Erythroblast (primary cell): Measurements from ENCODE around the gene KITLG.
"Not testable (repeated sequence)": the region's sequence is repeated elsewhere in the genome, so short reads cannot be mapped to it uniquely, and the experiment has no call there.

Experiments used
- DNase-seq, 2 experiments: peaks; one replicate each; lab custom pipeline; 2025; lab: John Stamatoyannopoulos, UW
- GATA1 ChIP-seq: IDR thresholded peaks from 2 replicates; pipeline ENCODE4 v1.6.1; 2011; ENCODE audit warnings: low read depth, mild to moderate bottlenecking, control low read depth, low read length, moderate library complexity
- POLR2A ChIP-seq: IDR thresholded peaks from 2 replicates; pipeline ENCODE4 v1.6.1; 2011; ENCODE audit warnings: mild to moderate bottlenecking, low read length

KITLG gene

GRCh38 chr12:88468581-88468980 is 111.7 kb downstream of the KITLG start:
- no peak for DNase-seq
- TF ChIP-seq POLR2A: no peak
- no peak for TF ChIP-seq GATA1

DNA sequence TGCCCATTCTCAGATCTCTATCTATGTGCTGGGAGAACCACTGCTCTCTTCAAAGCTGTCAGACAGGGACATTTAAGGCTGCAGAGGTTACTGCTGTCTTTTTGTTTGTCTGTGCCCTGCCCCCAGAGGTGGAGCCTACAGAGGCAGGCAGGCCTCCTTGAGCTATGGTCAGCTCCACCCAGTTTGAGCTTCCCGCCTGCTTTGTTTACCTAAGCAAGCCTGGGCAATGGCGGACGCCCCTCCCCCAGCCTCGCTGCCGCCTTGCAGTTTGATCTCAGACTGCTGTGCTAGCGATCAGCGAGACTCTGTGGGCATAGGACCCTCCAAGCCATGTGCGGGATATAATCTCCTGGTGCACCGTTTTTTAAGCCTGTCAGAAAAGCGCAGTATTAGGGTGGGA is 113.6 kb downstream of the KITLG start:
- not testable (repeated sequence) for DNase-seq

DNA sequence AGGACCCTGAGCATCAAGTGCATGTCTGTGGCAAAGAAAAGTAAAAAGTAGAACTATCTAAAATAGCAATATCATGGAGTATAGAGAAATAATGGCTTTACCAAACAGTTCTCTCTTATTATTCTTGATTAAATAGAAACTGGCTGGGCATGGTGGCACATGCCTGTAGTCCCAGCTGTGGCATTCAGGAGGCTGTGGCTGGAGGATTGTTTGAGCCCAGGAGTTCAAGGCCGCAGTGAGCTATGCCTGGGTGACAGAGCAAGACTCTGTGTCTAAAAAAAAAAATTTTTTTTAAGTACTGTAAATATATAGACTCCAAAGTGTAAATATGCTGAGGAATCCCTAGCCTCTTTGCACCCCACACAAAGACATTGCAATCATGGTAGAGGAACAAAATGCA is 121.9 kb downstream of the KITLG start:
- DNase-seq: no peak
- no peak for TF ChIP-seq GATA1
- no peak for TF ChIP-seq POLR2A

DNA sequence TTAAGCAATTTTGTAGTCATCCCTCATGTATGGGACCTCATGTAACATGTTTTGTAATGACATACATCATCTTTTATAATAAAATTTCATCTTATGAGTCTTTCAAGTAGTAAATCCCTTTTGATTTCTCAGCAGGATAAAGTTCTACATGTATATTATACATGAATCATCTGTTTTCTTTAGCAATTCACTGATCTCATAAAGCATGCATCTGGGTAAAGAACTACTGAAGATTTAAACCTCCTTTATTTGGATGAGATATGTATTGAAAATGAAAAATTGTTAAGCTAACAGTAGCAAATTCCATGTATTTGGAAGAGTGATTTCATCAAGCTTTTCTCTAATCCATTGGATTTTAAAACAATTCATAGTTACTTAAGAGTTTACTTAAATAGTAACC is 126.9 kb downstream of the KITLG start:
- TF ChIP-seq GATA1: no peak
- TF ChIP-seq POLR2A: no peak
- DNase-seq: no peak

GRCh38 chr12:88451205-88451604 is 129.1 kb downstream of the KITLG start:
- no peak for DNase-seq
- TF ChIP-seq GATA1: no peak

- TF ChIP-seq GATA1: no peak
- TF ChIP-seq POLR2A: no peak
- no peak for DNase-seq
Observed at GRCh38 chr12:88450136-88450535, 130.1 kb downstream of the KITLG start.

GRCh38 chr12:88448337-88448915 is 131.8 kb downstream of the KITLG start:
- TF ChIP-seq GATA1 (no peak), POLR2A (no peak)

DNA sequence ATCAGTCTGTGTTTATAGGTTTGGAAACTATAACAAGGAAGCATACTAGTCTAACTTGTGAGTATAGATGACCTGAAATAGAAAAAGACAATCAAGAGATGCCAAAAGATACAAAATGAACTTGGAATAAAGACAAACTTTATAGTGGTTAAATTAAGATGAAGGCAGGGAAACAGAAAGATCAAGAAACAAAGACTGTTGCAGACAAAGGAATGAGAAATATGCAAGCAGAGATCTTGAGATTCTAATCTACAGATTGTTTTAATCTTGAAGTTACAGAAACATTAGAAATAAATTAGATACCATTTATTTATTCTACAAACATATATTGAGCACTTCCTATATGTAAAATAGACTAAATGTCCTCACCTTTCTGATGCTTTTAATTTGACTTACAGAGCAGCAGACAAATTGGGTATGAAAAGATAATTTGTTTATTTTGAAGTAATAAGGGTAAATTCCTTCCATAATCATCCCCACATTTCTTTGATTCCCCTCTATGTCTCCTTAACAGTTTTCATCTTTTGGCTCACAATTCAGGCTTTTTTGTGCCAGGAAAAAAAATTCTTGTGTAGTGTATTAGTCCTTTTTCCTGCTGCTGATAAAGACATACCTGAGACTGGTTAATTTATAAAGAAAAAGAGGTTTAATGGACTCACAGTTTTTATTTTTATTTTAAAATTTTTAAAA is 134.4 kb downstream of the KITLG start:
- no peak for TF ChIP-seq GATA1
- no peak for DNase-seq

More at GRCh38 chr12:88448337-88448915, 131.8 kb downstream of the KITLG start:
- no peak for DNase-seq

DNA sequence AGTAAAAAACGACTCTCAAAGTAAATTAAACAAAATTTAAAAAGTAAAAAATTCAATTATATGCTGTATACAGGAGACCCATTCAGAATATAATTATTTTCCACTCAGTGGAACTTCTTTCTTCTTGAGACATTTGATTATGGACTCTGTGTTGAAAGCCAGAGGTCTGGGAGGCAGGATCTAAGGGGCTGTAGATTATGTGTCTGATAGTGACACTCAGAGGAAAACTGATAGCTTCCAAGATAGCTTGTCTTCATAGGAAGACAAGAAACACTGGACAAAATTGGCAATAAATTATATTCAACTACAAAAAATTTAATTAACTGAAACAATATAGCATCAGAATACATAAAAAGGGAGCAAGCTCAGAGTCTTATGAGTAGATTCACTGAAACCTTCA is 135.8 kb downstream of the KITLG start:
- DNase-seq: no peak
- TF ChIP-seq GATA1: no peak
- TF ChIP-seq POLR2A: no peak
